K562 (cell line): ENCODE results near the gene CD300A. TPM values are rescaled to one million over a fixed set of nuclear protein-coding genes. Genes with fewer than 3 reads are reported as not detected.
A peak's percentile ranks its signal among the peaks of the same experiment; 100 is the strongest.

ENCODE experiments used
- SP1 ChIP-seq: sonication (generic); formaldehyde crosslinking; IDR thresholded peaks from 2 replicates; pipeline ENCODE4 v1.8.1; 2022; ENCODE audit warnings: mild to moderate bottlenecking, missing genetic modification reagents
- SRF ChIP-seq, 2 experiments: fragments of 250-450, 450-650 bp in 1 of 2; sonication (Bioruptor Pico) in 1 of 2; sonication (generic) in 1 of 2; formaldehyde crosslinking; IDR thresholded peaks; 2 replicates each; pipeline versions ENCODE4 v1.5.0 to v1.5.1; 2020 to 2022; ENCODE audit warnings: mild to moderate bottlenecking in 1 of 2, missing genetic modification reagents in 1 of 2
- polyA plus RNA-seq, 8 experiments: library from polyadenylated mRNA; depleted of rRNA in 4 of 8; stranded (reverse) in 5 of 8; unstranded in 3 of 8; fragments of >200 nt; fragmentation: Nextera tagmentation in 2 of 8; fragmentation: Illumina TruSeq in 1 of 8; extraction: Ambion mirVana in 2 of 8; extraction: Trizol in 1 of 8; gene quantifications; 2 replicates each; pipeline versions ENCODE4 v1.2.1 to v1.2.3, GENCODE V29; 2011 to 2014; ENCODE audit warnings: inconsistent platforms in 1 of 8, missing spikeins in 1 of 8
- total RNA-seq, 7 experiments: library from RNA; depleted of rRNA in 6 of 7; stranded (reverse); fragments of >200 nt in 6 of 7; fragmentation: Illumina TruSeq in 2 of 7; extraction: Trizol in 2 of 7; gene quantifications; 2 replicates each; pipeline versions ENCODE4 v1.2.1 to v1.2.3, GENCODE V29; 2011 to 2021; ENCODE audit warnings: low replicate concordance in 1 of 7
- TF ChIP-seq, protein P1 (sequence below): sonication (generic); formaldehyde crosslinking; IDR thresholded peaks from 2 replicates; pipeline ENCODE4 v1.8.0; 2023; ENCODE audit warnings: mild to moderate bottlenecking, missing genetic modification reagents

Gene CD300A
- total and polyA plus RNA-seq, 9 of the 15 experiments (the other 6 are each of a cell fraction or from before 2014, with no cell fraction given): 0.21 to 1.7 (median 0.41) TPM; not detected in 1

DNA sequence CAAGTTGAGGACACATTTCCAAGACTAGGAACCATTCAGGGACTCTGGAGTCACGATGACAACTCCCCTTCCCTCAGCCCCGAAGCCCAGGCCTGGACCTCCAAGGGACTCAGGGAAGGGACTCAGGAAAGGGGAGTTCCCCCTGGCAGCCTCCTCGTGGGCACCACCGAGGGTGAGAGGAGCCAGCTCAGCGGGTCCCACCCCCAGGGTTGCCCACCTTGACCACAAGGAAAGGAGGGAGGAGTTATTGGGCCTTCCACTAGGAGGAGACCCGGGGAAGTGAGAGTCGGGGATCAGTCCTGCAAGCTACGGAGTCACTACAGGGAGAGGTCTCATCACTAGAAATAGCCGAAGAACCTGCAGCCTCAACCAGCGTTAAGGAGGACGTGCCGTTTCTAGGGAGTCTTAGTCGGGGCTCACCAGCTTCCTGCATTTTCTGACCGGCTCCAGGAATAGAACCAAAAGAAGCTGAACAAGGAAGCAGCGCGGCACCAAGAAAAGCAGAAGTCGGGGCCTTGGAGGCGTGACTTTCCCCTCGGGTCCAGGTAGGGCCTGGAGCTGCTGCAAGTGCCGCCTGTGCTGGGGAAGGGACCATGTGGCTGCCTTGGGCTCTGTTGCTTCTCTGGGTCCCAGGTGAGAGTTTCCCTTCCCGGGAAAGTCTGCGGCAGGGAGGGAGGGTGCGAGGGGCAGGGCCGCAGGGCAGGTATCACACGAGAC is at the start of gene CD300A (continued):
- TF ChIP-seq, protein P1, sequence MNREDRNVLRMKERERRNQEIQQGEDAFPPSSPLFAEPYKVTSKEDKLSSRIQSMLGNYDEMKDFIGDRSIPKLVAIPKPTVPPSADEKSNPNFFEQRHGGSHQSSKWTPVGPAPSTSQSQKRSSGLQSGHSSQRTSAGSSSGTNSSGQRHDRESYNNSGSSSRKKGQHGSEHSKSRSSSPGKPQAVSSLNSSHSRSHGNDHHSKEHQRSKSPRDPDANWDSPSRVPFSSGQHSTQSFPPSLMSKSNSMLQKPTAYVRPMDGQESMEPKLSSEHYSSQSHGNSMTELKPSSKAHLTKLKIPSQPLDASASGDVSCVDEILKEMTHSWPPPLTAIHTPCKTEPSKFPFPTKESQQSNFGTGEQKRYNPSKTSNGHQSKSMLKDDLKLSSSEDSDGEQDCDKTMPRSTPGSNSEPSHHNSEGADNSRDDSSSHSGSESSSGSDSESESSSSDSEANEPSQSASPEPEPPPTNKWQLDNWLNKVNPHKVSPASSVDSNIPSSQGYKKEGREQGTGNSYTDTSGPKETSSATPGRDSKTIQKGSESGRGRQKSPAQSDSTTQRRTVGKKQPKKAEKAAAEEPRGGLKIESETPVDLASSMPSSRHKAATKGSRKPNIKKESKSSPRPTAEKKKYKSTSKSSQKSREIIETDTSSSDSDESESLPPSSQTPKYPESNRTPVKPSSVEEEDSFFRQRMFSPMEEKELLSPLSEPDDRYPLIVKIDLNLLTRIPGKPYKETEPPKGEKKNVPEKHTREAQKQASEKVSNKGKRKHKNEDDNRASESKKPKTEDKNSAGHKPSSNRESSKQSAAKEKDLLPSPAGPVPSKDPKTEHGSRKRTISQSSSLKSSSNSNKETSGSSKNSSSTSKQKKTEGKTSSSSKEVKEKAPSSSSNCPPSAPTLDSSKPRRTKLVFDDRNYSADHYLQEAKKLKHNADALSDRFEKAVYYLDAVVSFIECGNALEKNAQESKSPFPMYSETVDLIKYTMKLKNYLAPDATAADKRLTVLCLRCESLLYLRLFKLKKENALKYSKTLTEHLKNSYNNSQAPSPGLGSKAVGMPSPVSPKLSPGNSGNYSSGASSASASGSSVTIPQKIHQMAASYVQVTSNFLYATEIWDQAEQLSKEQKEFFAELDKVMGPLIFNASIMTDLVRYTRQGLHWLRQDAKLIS: peak; percentile 68; the same call in 1 of the 2 replicates
- TF ChIP-seq SRF (CRISPR knock-in tag; IDR thresholded peaks at IDR 0.05): no peak
- TF ChIP-seq SP1 (CRISPR knock-in tag): 0 out of 2 replicates have a peak, but pooled peaks have one; percentile 17
- TF ChIP-seq, all 486 proteins: peak for 15
